ENCODE results near the gene EFCAB11. TPM values are rescaled to one million over a fixed set of nuclear protein-coding genes. Genes with fewer than 3 reads are reported as not detected.
"Not testable (repeated sequence)": the region's sequence is repeated elsewhere in the genome, so short reads cannot be mapped to it uniquely, and the experiment has no call there.

Gene EFCAB11
- total RNA-seq, 5 donors from 2014 or later (not counting 1 experiment from before 2014, with no cell fraction given) = 1.1 to 2.4 (median 1.5) TPM

DNA sequence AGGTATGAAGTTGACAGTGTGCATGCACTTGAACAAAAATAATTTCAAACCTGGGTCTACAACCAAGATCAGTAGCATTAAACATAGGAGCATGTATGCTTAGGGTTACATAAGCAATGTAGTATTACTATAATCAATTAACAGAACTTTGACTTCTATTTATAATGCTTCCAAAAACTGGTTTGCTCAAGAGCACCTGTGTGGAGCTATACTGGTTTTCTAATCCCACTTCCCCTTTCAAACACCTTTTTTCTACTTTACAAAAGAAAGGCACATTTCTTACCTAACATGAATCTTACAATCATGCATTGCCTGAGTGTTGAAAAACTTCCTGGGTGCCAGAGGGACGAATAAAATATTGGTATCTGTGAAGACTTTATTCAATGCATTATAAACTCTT is 72.7 kb downstream of the EFCAB11 start:
- DNase-seq (no peak), ATAC-seq (replicated peaks in 1 of 4) (no peak)
- Mint-ChIP-seq H3K4me3 (no peak overlapping the region), H3K27me3 (no peaks in the 10 kb centered on the region), H3K36me3 (no peaks in the 10 kb centered on the region), H3K9me3 (no peaks in the 10 kb centered on the region), H3K27ac (no peak overlapping the region), H3K4me1 (no peaks in the 10 kb centered on the region)
- WGBS (ENCODE audit: insufficient coverage) = no CpG with 5 or more reads among the region's 1 CpG
- H3K27ac ChIP-seq (ENCODE audit: low read length) = no peak overlapping the region
- no peaks in the 10 kb centered on the region for H3K36me3 ChIP-seq (ENCODE audit: control insufficient read depth in 2 of 2, extremely low read depth in 1 of 2, insufficient read depth in 1 of 2, low read length in 1 of 2)
- ChIA-PET POLR2A (no interaction called here), CTCF (no interaction called here)
- no peaks in the 10 kb centered on the region for H3K4me1 ChIP-seq (ENCODE audit: control insufficient read depth in 1 of 2, extremely low read depth in 1 of 2, insufficient read depth in 2 of 2, low read length in 2 of 2)
- H3K27me3 ChIP-seq (replicated peaks in 1 of 2; ENCODE audit: control insufficient read depth in 2 of 2, extremely low read depth in 1 of 2, insufficient read depth in 2 of 2, low read length in 1 of 2) = no peaks in the 10 kb centered on the region
- no peak overlapping the region for H3K4me3 ChIP-seq (ENCODE audit: control insufficient read depth in 1 of 2, extremely low read depth in 1 of 2, low read length in 1 of 2)
- no peaks in the 10 kb centered on the region for H3K9me3 ChIP-seq

GRCh38 chr14:89874091-89874490 is 80.4 kb downstream of the EFCAB11 start:
- H3K36me3 Mint-ChIP-seq; DNase-seq; H3K27me3 Mint-ChIP-seq; H3K4me3 Mint-ChIP-seq; H3K4me1 ChIP-seq (ENCODE audit: control insufficient read depth in 1 of 2, extremely low read depth in 1 of 2, insufficient read depth in 2 of 2, low read length in 2 of 2); H3K27ac Mint-ChIP-seq; H3K4me3 ChIP-seq (ENCODE audit: control insufficient read depth in 1 of 2, extremely low read depth in 1 of 2, low read length in 1 of 2); H3K27ac ChIP-seq (ENCODE audit: low read length); H3K9me3 ChIP-seq; H3K9me3 Mint-ChIP-seq; ATAC-seq (replicated peaks in 1 of 4); H3K36me3 ChIP-seq (ENCODE audit: control insufficient read depth in 2 of 2, extremely low read depth in 1 of 2, insufficient read depth in 1 of 2, low read length in 1 of 2); CTCF ChIA-PET; POLR2A ChIA-PET; H3K4me1 Mint-ChIP-seq; H3K27me3 ChIP-seq (replicated peaks in 1 of 2; ENCODE audit: control insufficient read depth in 2 of 2, extremely low read depth in 1 of 2, insufficient read depth in 2 of 2, low read length in 1 of 2): not testable (repeated sequence)
- 82% methylated on average over 3 of the region's 3 CpGs for WGBS (ENCODE audit: insufficient coverage)

GRCh38 chr14:89870316-89870715 is 84.2 kb downstream of the EFCAB11 start:
- no peak overlapping the region for H3K27ac ChIP-seq (ENCODE audit: low read length)
- H3K36me3 ChIP-seq (ENCODE audit: control insufficient read depth in 2 of 2, extremely low read depth in 1 of 2, insufficient read depth in 1 of 2, low read length in 1 of 2) = no peaks in the 10 kb centered on the region
- no peaks in the 10 kb centered on the region for H3K9me3 ChIP-seq
- Mint-ChIP-seq H3K4me3 (no peak overlapping the region), H3K4me1 (no peaks in the 10 kb centered on the region), H3K27ac (no peak overlapping the region), H3K36me3 (peaks cover 3% of the 10 kb centered on the region), H3K9me3 (peaks cover 0 to 10% (median 4%) of the 10 kb centered on the region in 3 donors), H3K27me3 (no peaks in the 10 kb centered on the region)
- CTCF ChIA-PET = interaction anchor here in 1 of 2 donors (0.7 kb wide), 1 partner anchor 828 kb away, joined by 4 read pairs; no protein-coding TSS in a partner anchor
- no CpG with 5 or more reads among the region's 2 CpGs for WGBS (ENCODE audit: insufficient coverage)
- POLR2A ChIA-PET = no interaction called here
- no peak overlapping the region for H3K4me3 ChIP-seq (ENCODE audit: control insufficient read depth in 1 of 2, extremely low read depth in 1 of 2, low read length in 1 of 2)
- no peak for ATAC-seq (replicated peaks in 1 of 4)
- no peak for DNase-seq
- H3K4me1 ChIP-seq (ENCODE audit: control insufficient read depth in 1 of 2, extremely low read depth in 1 of 2, insufficient read depth in 2 of 2, low read length in 2 of 2) = no peaks in the 10 kb centered on the region
- H3K27me3 ChIP-seq (replicated peaks in 1 of 2; ENCODE audit: control insufficient read depth in 2 of 2, extremely low read depth in 1 of 2, insufficient read depth in 2 of 2, low read length in 1 of 2) = peaks cover 0 to 2% of the 10 kb centered on the region in 2 experiments

DNA sequence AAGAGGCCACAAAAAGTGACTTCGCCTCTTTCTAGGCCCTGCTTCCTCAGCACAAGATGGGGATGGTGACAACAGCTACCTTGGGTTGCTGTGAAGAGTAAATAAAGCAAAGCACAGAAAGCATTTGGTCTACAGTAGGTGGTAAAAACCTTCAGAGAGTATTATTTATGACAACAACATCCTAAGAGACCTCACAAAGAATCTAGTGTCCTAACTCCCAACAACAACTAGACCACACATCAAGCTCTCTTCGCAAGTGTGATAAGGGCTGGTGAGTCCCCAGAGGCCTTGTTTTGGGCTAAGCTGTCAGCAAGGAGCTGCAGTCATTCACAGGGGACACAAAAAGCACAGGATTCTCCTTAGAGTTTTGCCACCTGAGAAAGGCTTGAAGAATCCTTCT is 84.9 kb downstream of the EFCAB11 start:
- Histone ChIP-seq H3K27ac (ENCODE audit: low read length) (no peak overlapping the region), H3K36me3 (ENCODE audit: control insufficient read depth in 2 of 2, extremely low read depth in 1 of 2, insufficient read depth in 1 of 2, low read length in 1 of 2) (no peaks in the 10 kb centered on the region), H3K4me3 (ENCODE audit: control insufficient read depth in 1 of 2, extremely low read depth in 1 of 2, low read length in 1 of 2) (no peak overlapping the region), H3K9me3 (no peaks in the 10 kb centered on the region), H3K27me3 (replicated peaks in 1 of 2; ENCODE audit: control insufficient read depth in 2 of 2, extremely low read depth in 1 of 2, insufficient read depth in 2 of 2, low read length in 1 of 2) (peaks cover 0 to 2% of the 10 kb centered on the region in 2 experiments), H3K4me1 (ENCODE audit: control insufficient read depth in 1 of 2, extremely low read depth in 1 of 2, insufficient read depth in 2 of 2, low read length in 2 of 2) (no peaks in the 10 kb centered on the region)
- H3K36me3 Mint-ChIP-seq = peaks cover 5% of the 10 kb centered on the region
- WGBS (ENCODE audit: insufficient coverage) = 80% methylated on average over 1 of the region's 2 CpGs
- no peak overlapping the region for H3K4me3 Mint-ChIP-seq
- DNase-seq (no peak), ATAC-seq (replicated peaks in 1 of 4) (no peak)
- no peak overlapping the region for H3K27ac Mint-ChIP-seq
- no peaks in the 10 kb centered on the region for H3K4me1 Mint-ChIP-seq
- CTCF ChIA-PET = no interaction called here
- peaks cover 0 to 10% (median 4%) of the 10 kb centered on the region in 3 donors for H3K9me3 Mint-ChIP-seq
- H3K27me3 Mint-ChIP-seq = no peaks in the 10 kb centered on the region
- POLR2A ChIA-PET = no interaction called here

DNA sequence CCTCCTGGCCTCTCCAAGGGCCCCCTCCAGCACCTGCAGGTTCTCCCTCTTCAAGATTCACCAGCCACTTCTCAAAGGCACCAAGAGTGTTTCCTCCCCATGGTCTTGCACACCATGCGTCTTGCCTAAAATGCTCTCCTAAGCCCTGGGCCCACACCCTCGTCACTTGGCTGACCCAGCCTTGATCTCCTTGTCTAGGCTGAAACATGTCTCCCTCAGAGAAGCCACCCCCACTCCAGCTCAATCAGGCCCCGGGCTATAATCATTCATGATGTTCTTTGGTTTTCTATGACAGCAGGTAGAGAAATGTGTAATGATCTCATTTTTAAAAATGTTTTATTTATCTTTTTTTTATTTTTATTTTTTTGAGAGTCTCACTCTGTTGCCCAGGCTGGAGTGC is 88.1 kb downstream of the EFCAB11 start:
- ATAC-seq (replicated peaks in 1 of 4) = no peak

GRCh38 chr14:89865153-89865552 is 89.4 kb downstream of the EFCAB11 start:
- H3K9me3 ChIP-seq = no peaks in the 10 kb centered on the region
- peaks cover 7 to 15% (median 11%) of the 10 kb centered on the region in 3 donors for H3K9me3 Mint-ChIP-seq
- H3K4me3 ChIP-seq (ENCODE audit: control insufficient read depth in 1 of 2, extremely low read depth in 1 of 2, low read length in 1 of 2) = no peak overlapping the region
- H3K4me1 Mint-ChIP-seq = no peaks in the 10 kb centered on the region
- ATAC-seq (replicated peaks in 1 of 4) (no peak), DNase-seq (no peak)
- no peaks in the 10 kb centered on the region for H3K27me3 ChIP-seq (replicated peaks in 1 of 2; ENCODE audit: control insufficient read depth in 2 of 2, extremely low read depth in 1 of 2, insufficient read depth in 2 of 2, low read length in 1 of 2)
- no peaks in the 10 kb centered on the region for H3K36me3 ChIP-seq (ENCODE audit: control insufficient read depth in 2 of 2, extremely low read depth in 1 of 2, insufficient read depth in 1 of 2, low read length in 1 of 2)
- CTCF ChIA-PET = no interaction called here
- POLR2A ChIA-PET = no interaction called here
- H3K36me3 Mint-ChIP-seq = peaks cover 9% of the 10 kb centered on the region
- H3K27ac ChIP-seq (ENCODE audit: low read length) = no peak overlapping the region
- WGBS (ENCODE audit: insufficient coverage) = 95% methylated on average over 3 of the region's 5 CpGs
- no peaks in the 10 kb centered on the region for H3K27me3 Mint-ChIP-seq
- H3K4me3 Mint-ChIP-seq = no peak overlapping the region
- H3K4me1 ChIP-seq (ENCODE audit: control insufficient read depth in 1 of 2, extremely low read depth in 1 of 2, insufficient read depth in 2 of 2, low read length in 2 of 2) = no peaks in the 10 kb centered on the region
- H3K27ac Mint-ChIP-seq = no peak overlapping the region

More for the DNA sequence above, 88.1 kb downstream of the EFCAB11 start:
- CTCF ChIA-PET = no interaction called here
- POLR2A ChIA-PET = no interaction called here
- Mint-ChIP-seq H3K36me3 (peaks cover 9% of the 10 kb centered on the region), H3K4me1 (no peaks in the 10 kb centered on the region), H3K4me3 (no peak overlapping the region), H3K9me3 (peaks cover 6 to 11% (median 7%) of the 10 kb centered on the region in 3 donors), H3K27ac (no peak overlapping the region), H3K27me3 (no peaks in the 10 kb centered on the region)
- Histone ChIP-seq H3K9me3 (no peaks in the 10 kb centered on the region), H3K36me3 (ENCODE audit: control insufficient read depth in 2 of 2, extremely low read depth in 1 of 2, insufficient read depth in 1 of 2, low read length in 1 of 2) (no peaks in the 10 kb centered on the region), H3K4me1 (ENCODE audit: control insufficient read depth in 1 of 2, extremely low read depth in 1 of 2, insufficient read depth in 2 of 2, low read length in 2 of 2) (no peaks in the 10 kb centered on the region), H3K27me3 (replicated peaks in 1 of 2; ENCODE audit: control insufficient read depth in 2 of 2, extremely low read depth in 1 of 2, insufficient read depth in 2 of 2, low read length in 1 of 2) (no peaks in the 10 kb centered on the region), H3K4me3 (ENCODE audit: control insufficient read depth in 1 of 2, extremely low read depth in 1 of 2, low read length in 1 of 2) (no peak overlapping the region), H3K27ac (ENCODE audit: low read length) (no peak overlapping the region)
- no peak for DNase-seq
- 100% methylated on average over 1 of the region's 3 CpGs for WGBS (ENCODE audit: insufficient coverage)

DNA sequence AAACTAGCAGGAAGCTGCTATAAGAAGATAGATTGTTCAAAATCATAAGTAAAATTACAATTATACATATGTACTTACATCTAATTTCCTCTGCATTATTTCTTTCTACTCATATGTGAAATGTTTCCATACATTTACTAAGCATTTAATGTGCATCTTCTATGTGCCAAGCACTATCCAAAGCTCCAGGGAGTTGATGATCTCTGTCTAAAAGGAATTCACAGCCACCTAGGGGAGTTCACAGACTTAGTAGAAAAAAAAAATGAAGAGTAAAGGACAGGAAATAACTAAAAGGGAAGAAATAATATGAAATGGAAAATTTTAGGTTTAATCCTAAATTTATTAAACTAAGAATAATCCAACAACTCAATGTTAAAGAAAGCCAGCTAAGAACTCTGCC is 91.7 kb downstream of the EFCAB11 start:
- ATAC-seq (replicated peaks in 1 of 4) (no peak), DNase-seq (no peak)
- no peak overlapping the region for H3K4me3 Mint-ChIP-seq
- H3K27me3 Mint-ChIP-seq = no peaks in the 10 kb centered on the region
- peaks cover 9% of the 10 kb centered on the region for H3K36me3 Mint-ChIP-seq
- Histone ChIP-seq H3K9me3 (no peaks in the 10 kb centered on the region), H3K27me3 (replicated peaks in 1 of 2; ENCODE audit: control insufficient read depth in 2 of 2, extremely low read depth in 1 of 2, insufficient read depth in 2 of 2, low read length in 1 of 2) (no peaks in the 10 kb centered on the region), H3K4me3 (ENCODE audit: control insufficient read depth in 1 of 2, extremely low read depth in 1 of 2, low read length in 1 of 2) (no peak overlapping the region), H3K27ac (ENCODE audit: low read length) (no peak overlapping the region), H3K4me1 (ENCODE audit: control insufficient read depth in 1 of 2, extremely low read depth in 1 of 2, insufficient read depth in 2 of 2, low read length in 2 of 2) (no peaks in the 10 kb centered on the region), H3K36me3 (ENCODE audit: control insufficient read depth in 2 of 2, extremely low read depth in 1 of 2, insufficient read depth in 1 of 2, low read length in 1 of 2) (no peaks in the 10 kb centered on the region)
- POLR2A ChIA-PET = no interaction called here
- no peak overlapping the region for H3K27ac Mint-ChIP-seq
- CTCF ChIA-PET = no interaction called here
- H3K4me1 Mint-ChIP-seq = no peaks in the 10 kb centered on the region
- H3K9me3 Mint-ChIP-seq = peaks cover 7 to 14% (median 11%) of the 10 kb centered on the region in 3 donors

All from T-cell (primary cell).